Measurements from ENCODE around the gene MGAT5. TPM values are rescaled to one million over a fixed set of nuclear protein-coding genes. Genes with fewer than 3 reads are reported as not detected.

The MGAT5 gene
- total RNA-seq, 4 donors from 2014 or later, result 28.3 to 52.3 (median 40.4) TPM

- DNase-seq (ENCODE audit: low spot score) (no peak), ATAC-seq (ENCODE audit: low FRiP score) (no peak)
- no peak for TF ChIP-seq CTCF (IDR thresholded peaks at IDR 0.05)
These were observed 50.7 kb downstream of the MGAT5 start for GRCh38 chr2:134304394-134305108.

- no peak for DNase-seq (ENCODE audit: low spot score)
- no peak for TF ChIP-seq CTCF (IDR thresholded peaks at IDR 0.05)
- ATAC-seq (ENCODE audit: low FRiP score), result no peak
These were observed 51.2 kb downstream of the MGAT5 start for GRCh38 chr2:134305109-134305491.

- ATAC-seq (ENCODE audit: low FRiP score) (no peak), DNase-seq (ENCODE audit: low spot score) (no peak)
- no peak for TF ChIP-seq CTCF (IDR thresholded peaks at IDR 0.05)
These were observed 52.6 kb downstream of the MGAT5 start for GRCh38 chr2:134306521-134306920.

GRCh38 chr2:134307334-134307733 lies 53.5 kb downstream of the MGAT5 start:
- TF ChIP-seq CTCF (IDR thresholded peaks at IDR 0.05), result no peak
- no peak for ATAC-seq (ENCODE audit: low FRiP score)
- no peak for DNase-seq (ENCODE audit: low spot score)

- DNase-seq (ENCODE audit: low spot score) (no peak), ATAC-seq (ENCODE audit: low FRiP score) (no peak)
- TF ChIP-seq CTCF (IDR thresholded peaks at IDR 0.05), result no peak
These were observed 54.9 kb downstream of the MGAT5 start for GRCh38 chr2:134308474-134309385.

GRCh38 chr2:134310107-134311079 lies 56.5 kb downstream of the MGAT5 start:
- TF ChIP-seq CTCF (IDR thresholded peaks at IDR 0.05), result no peak
- no peak for ATAC-seq (ENCODE audit: low FRiP score)

More at GRCh38 chr2:134310107-134311079, 56.5 kb downstream of the MGAT5 start:
- DNase-seq (ENCODE audit: low spot score), result no peak
